ENCODE results near the gene RNF19B.

DNA sequence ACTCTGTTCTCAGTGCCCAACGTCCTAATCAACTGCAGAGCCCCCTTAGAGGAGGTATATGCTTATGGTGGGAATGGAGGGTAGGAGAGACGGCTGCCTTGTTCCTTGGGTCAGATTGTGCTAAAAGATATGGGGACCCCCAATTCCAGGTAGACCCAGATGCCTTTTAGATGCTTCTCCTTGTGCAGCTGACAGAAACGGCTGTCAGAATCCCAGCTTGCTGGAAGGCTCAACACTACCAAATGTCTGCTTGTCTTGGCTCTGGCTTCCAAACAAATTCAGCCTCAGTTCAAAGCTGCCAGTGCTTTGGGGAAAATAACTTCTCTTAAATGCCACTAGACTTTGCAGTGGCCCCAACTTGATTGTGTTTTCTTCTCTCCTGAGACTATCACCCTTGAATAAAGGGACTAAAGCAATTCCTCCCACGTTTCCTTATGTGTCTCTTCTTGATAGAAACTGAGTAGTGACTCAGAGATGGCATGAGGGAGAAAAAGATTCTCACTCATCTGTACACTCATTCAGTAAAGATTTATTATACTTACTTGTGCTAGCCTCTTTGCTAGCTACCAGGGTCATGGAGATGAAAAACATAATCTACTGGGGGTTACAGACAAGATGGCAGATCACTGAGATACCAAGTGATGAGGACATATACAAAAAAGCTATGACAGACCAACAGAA is 3.4 kb upstream of the RNF19B start:
- TF ChIP-seq POLR2AphosphoS5 (IDR thresholded peaks at IDR 0.05; ENCODE audit: insufficient read depth in 1 of 2, low read depth in 1 of 2) (no peak), POLR2A (IDR thresholded peaks at IDR 0.05) (no peak)

Measured in vagina (tissue), 2 donors.